ENCODE results near the gene RBMY1D.
"Not testable (repeated sequence)": the region's sequence is repeated elsewhere in the genome, so short reads cannot be mapped to it uniquely, and the experiment has no call there.

Gene RBMY1D

DNA sequence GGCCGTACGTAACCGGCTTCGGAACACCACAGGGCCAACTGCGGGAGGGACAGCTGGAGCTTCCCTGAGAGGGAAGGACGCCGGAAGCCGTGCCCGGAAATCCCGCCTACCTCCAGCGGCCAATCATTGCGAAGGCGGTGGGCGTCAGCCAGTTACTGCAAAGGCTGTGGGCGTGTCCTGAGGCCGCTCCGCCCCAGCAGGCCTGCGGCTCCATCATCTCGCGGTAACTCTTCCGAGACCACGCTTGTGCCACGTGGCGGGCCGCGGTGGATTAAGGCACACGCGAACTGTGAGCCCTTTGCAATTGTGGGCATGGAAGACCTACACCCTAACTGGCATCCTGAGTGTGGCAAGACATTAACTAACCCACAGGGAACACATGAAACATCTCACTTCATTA, at the start of gene RBMY1D:
Gene RBMY1D, minus strand, starts transcription at position 101 of the 400 bp plus-strand sequence. CDS start 2,013 bp downstream, outside the sequence.
- DNase-seq (ENCODE audit: low spot score), result not testable (repeated sequence)

DNA sequence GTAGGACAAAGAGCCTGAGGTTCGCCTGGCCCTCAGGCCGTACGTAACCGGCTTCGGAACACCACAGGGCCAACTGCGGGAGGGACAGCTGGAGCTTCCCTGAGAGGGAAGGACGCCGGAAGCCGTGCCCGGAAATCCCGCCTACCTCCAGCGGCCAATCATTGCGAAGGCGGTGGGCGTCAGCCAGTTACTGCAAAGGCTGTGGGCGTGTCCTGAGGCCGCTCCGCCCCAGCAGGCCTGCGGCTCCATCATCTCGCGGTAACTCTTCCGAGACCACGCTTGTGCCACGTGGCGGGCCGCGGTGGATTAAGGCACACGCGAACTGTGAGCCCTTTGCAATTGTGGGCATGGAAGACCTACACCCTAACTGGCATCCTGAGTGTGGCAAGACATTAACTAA, 23.6 kb upstream of the RBMY1D start, which contains the start of gene RBMY1E:
Gene RBMY1E, minus strand, starts transcription at position 101 of the 400 bp plus-strand sequence. CDS start 1,978 bp downstream, outside the sequence.
- DNase-seq (ENCODE audit: low spot score), result not testable (repeated sequence)

DNA sequence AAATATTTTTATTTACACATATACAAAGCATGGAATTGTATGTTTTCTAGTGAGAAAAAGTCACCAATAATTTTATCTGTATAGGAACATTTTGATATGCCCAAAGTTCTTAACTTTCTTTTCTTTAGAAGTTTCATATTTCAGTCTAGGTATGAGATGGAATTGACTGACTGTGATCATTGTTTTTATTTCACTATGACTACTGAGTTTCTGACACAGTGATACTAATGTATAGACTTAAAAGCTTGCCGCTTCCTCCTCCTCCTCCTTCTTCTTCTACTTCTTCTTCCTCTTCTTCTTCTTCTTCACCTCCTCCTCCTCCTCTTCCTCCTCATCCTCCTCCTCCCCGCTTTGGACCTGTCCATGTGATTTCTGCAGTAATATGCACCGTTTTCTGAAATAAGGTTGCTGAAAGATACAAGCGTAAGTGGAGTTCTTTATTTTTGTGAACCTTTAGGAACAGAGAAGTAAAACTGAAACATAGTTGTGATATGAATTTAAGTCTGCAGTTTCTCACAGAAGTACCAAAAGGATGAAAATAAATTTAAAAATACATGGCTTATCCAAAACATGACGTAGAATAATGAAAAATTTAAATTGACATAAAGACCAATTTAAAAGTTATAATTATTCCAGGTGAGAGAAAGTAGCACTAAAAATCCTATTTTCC, 24.8 kb downstream of the RBMY1D start:
- not testable (repeated sequence) for DNase-seq (ENCODE audit: low spot score)

DNA sequence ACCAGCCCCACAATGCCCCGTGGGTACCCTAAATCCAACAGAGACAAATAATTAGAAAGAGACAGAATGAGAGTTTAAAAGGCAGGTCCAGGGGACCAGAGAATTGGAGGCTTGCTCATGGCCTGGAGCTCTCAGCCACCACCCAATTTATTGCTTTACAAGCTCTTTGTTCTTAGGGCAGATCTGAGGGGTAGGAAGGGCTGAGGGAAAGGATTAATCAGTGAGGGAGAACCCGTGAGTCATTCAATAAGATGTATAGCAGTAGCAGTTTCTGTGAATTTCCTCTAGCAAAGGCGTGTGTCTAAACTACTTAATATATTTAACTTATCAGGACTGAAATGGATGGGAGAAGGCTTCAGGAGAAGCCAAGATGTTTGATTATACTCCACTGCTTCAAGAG, 48.8 kb downstream of the RBMY1D start:
- no peak for DNase-seq (ENCODE audit: low spot score)

DNA sequence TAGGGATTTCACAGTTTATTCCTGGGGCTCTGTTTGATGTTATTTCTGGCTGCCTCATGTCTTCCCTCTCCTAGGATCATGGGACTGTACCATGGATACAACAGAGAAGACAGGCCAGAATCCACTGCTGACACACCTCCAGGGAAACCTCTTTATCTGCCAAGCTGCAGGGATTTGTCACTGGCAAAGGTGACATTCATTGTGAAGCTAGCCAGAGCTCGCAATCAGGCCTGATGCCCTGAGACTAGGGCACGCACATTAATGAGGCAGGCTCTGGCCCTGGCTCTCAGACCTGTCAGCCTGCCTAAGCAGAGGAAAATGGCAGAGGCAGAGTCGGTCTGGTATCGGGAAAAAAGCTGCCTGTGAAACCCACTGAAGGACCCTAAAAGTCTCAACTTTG, 52.2 kb downstream of the RBMY1D start:
- no peak for DNase-seq (ENCODE audit: low spot score)

DNA sequence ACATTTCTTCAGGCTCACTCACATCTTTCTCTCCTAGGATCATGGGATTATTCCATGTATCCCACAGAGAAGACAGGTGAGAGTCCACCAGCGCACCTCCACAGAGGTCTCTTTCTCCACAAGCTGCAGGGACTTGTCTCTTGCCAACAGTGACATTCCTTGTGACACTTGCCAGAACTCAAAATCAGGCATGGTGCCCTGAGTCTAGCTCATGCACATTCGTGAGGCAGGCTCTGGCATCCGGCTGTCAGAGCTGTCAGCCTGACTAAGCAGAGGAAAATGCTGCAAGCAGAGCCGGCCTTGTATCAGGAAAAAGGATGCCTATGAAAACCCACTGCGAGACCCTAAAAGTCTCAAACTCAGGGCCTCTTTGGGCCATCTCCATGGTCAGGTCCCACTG, 54.8 kb downstream of the RBMY1D start:
- DNase-seq (ENCODE audit: low spot score), result no peak

DNA sequence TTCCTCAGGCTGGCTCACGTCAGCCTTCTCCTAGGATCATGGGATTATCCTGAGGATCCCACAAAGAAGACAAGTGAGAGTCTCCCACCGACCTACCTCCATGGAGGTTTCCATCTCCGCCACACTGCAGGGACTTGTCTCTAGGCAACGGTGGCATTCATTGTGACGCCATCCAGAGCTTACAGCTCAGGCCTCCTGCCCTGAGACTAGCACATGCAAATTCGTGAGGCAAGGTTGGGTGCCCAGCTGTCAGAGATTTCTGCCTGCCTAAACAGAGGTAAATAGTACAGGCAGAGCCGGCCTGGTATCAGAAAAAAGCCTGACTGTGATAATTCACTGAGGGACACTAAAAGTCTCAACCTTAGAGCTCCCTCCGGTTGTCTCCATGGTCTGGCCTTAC, 58.0 kb downstream of the RBMY1D start:
- DNase-seq (ENCODE audit: low spot score), result no peak

DNA sequence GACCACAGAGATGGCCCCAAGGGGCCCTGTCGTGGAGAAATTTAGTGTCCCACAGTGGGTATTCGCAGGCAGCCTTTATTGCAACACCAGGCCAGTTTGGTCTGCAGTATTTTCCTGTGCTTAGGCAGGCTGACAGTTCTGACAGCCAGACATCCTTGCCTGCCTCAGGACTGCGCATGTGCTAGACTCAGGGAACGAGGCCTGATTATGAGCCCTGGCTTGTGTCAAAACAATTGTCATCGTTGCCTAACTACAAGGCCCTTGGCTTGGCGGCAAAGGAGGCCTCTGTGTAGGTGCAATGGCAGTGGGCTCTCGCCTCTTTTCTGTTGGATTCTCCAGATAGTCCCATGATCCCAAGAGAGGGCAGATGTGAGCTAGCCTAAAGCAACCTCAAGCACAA, 59.3 kb downstream of the RBMY1D start:
- no peak for DNase-seq (ENCODE audit: low spot score)

All from HuH-7.5 (cell line).